GM12878 (cell line): ENCODE data around the gene CMTM5. TPM values are rescaled to one million over a fixed set of nuclear protein-coding genes. Genes with fewer than 3 reads are reported as not detected.

Experiments
- ATAC-seq: fragments of 200-7000 bp; cut with Tn5 transposase; 3 replicates; pipeline ENCODE4 v1.9.1; 2020; ENCODE audit warnings: mild to moderate bottlenecking, moderate library complexity
- BruUV-seq: library from RNA; stranded (reverse); fragments of 400-500 nt; replicated peaks from 2 replicates; lab custom pipeline; 2021; lab: Mats Ljungman, UMichigan
- CTCF ChIA-PET: fragments of 300-600 bp; sonication (Branson Sonifier 250); formaldehyde crosslinking; extraction: SDS; loops from one replicate; lab custom pipeline; 2021; ENCODE audit warnings: inconsistent platforms; lab: Yijun Ruan, JAX
- POLR2A ChIA-PET: fragments of 350-600 bp; formaldehyde crosslinking; extraction: SDS; loops from one replicate; lab custom pipeline; 2021; ENCODE audit warnings: inconsistent platforms; lab: Charles Lee
- RAD21 ChIA-PET: fragments of 300-600 bp; sonication (Branson Sonifier 250); formaldehyde crosslinking; loops from one replicate; lab custom pipeline; 2023; ENCODE audit warnings: antibody characterized with exemption; ENCODE audit not compliant: unreplicated experiment; lab: Charles Lee
- SMC1A ChIA-PET: fragments of 300-600 bp; sonication (Branson Sonifier 250); formaldehyde crosslinking; loops from one replicate; lab custom pipeline; 2023; ENCODE audit not compliant: unreplicated experiment, uncharacterized antibody; lab: Charles Lee
- DNase-seq: peaks from one replicate; pipeline ENCODE4 v3.0.0-alpha.2; 2011; ENCODE audit warnings: low read depth, low spot score
- FAIRE-seq: peaks from 3 replicates; lab custom pipeline; 2011; peaks lifted over from hg19 to GRCh38; lab: Jason Lieb, UNC
- H2AFZ ChIP-seq: 2 replicates; pipeline ENCODE4 v1.6.0; 2011; ENCODE audit warnings: low read depth, low read length, control low read depth; ENCODE audit not compliant: control insufficient read depth
- H3K27ac ChIP-seq: 2 replicates; pipeline ENCODE4 v1.5.1; 2011; ENCODE audit warnings: control low read depth; ENCODE audit not compliant: control insufficient read depth, insufficient read depth
- H3K27me3 ChIP-seq, 2 experiments: replicated peaks in 1 of 2; 2 replicates each; pipeline versions ENCODE4 v1.6.0 to v1.6.1; 2011; ENCODE audit warnings: low read length in 1 of 2; ENCODE audit not compliant: control insufficient read depth in 2 of 2, insufficient read depth in 2 of 2
- H3K36me3 ChIP-seq, 2 experiments: 2 replicates each; pipeline ENCODE4 v1.5.1; 2011; ENCODE audit warnings: low read length in 1 of 2; ENCODE audit not compliant: control insufficient read depth in 2 of 2, insufficient read depth in 2 of 2
- H3K4me1 ChIP-seq: 2 replicates; pipeline ENCODE4 v1.6.1; 2011; ENCODE audit warnings: mild to moderate bottlenecking, low read length, moderate library complexity, mixed read lengths; ENCODE audit not compliant: control insufficient read depth, insufficient read depth
- H3K4me2 ChIP-seq: 2 replicates; pipeline ENCODE4 v1.6.0; 2011; ENCODE audit warnings: control low read depth; ENCODE audit not compliant: control insufficient read depth, insufficient read depth
- H3K4me3 ChIP-seq: fragments of 200-600 bp; sonication (generic); 2 replicates; pipeline ENCODE4 v1.5.1; 2016
- H3K79me2 ChIP-seq: 2 replicates; pipeline ENCODE4 v1.6.0; 2011; ENCODE audit warnings: low read length; ENCODE audit not compliant: control insufficient read depth, insufficient read depth
- H3K9ac ChIP-seq: 2 replicates; pipeline ENCODE4 v1.8.0; 2011; ENCODE audit warnings: low read length, control low read depth, mixed read lengths; ENCODE audit not compliant: control insufficient read depth, insufficient read depth
- H3K9me3 ChIP-seq: replicated peaks from 3 replicates; pipeline ENCODE4 v1.5.1; 2011; ENCODE audit warnings: mild to moderate bottlenecking, low read length; ENCODE audit not compliant: control insufficient read depth, insufficient read depth
- H4K20me1 ChIP-seq: 2 replicates; pipeline ENCODE4 v1.6.0; 2011; ENCODE audit not compliant: control insufficient read depth, insufficient read depth
- CREM ChIP-seq: IDR thresholded peaks from 2 replicates; pipeline ENCODE4 v1.6.1; 2014; ENCODE audit warnings: antibody characterized with exemption, low read depth
- NFYA ChIP-seq: IDR thresholded peaks from 2 replicates; pipeline ENCODE4 v1.6.1; 2011; ENCODE audit warnings: low read depth, mild to moderate bottlenecking, low read length, improper control_type of control experiment, borderline replicate concordance
- RELA ChIP-seq: fragments of 450-650 bp; IDR thresholded peaks from 2 replicates; pipeline ENCODE4 v1.8.0; 2014; ENCODE audit warnings: borderline replicate concordance; ENCODE audit not compliant: partially characterized antibody
- RUNX3 ChIP-seq: IDR thresholded peaks from 2 replicates; pipeline ENCODE4 v1.6.1; 2012; ENCODE audit warnings: low read length, inconsistent platforms
- SIN3A ChIP-seq: IDR thresholded peaks from 2 replicates; pipeline ENCODE4 v1.6.1; 2012; ENCODE audit warnings: low read depth, low read length, improper control_type of control experiment
- YBX1 ChIP-seq: fragments of 450-650 bp; IDR thresholded peaks from 2 replicates; pipeline ENCODE4 v1.6.1; 2016; ENCODE audit warnings: antibody characterized with exemption
- WGBS: methylation state at CpG from one replicate; pipeline ENCODE4 v1.1.6; 2016; ENCODE audit warnings: low lambda C conversion rate; ENCODE audit not compliant: insufficient replicate concordance, insufficient coverage; ENCODE audit errors: missing lambda C conversion rate; 5-methylcytosine and 5-hydroxymethylcytosine counted together
- in situ Hi-C: fragments of 300-500 bp; cut with MboI; formaldehyde crosslinking; loops from 9 replicates; pipeline ENCODE4 v1.14.3; 2018; ENCODE audit warnings: mixed read lengths
- intact Hi-C: fragments of 100-400 bp; cut with micrococcal nuclease; formaldehyde crosslinking; loops from one replicate; pipeline ENCODE4 v1.14.2; 2022; ENCODE audit not compliant: unreplicated experiment
- polyA plus RNA-seq, 11 experiments: library from polyadenylated mRNA; depleted of rRNA in 4 of 11; unstranded in 6 of 11; stranded (reverse) in 5 of 11; fragments of >200 nt; fragmentation: Nextera tagmentation in 4 of 11; fragmentation: Illumina TruSeq in 1 of 11; extraction: Ambion mirVana in 4 of 11; extraction: Trizol in 1 of 11; gene quantifications; 1 replicate in 1 of 11; 2 replicates in 10 of 11; pipeline versions ENCODE4 v1.2.1 to v1.2.3, GENCODE V29; 2011 to 2016; ENCODE audit warnings: inconsistent platforms in 2 of 11, missing spikeins in 2 of 11, low read depth in 1 of 11
- total RNA-seq, 4 experiments: library from RNA; depleted of rRNA in 3 of 4; stranded (reverse); fragments of >200 nt in 3 of 4; fragmentation: Illumina TruSeq in 1 of 4; extraction: Trizol in 1 of 4; gene quantifications; 2 replicates each; pipeline versions ENCODE4 v1.2.1 to v1.2.3, GENCODE V29; 2013 to 2021
- TF ChIP-seq, protein P1 (sequence below): fragments of 450-650 bp; IDR thresholded peaks from 2 replicates; pipeline ENCODE4 v1.6.1; 2014; ENCODE audit warnings: mild to moderate bottlenecking
- TF ChIP-seq, protein P2 (sequence below): fragments of 450-650 bp; IDR thresholded peaks from 2 replicates; pipeline ENCODE4 v1.6.1; 2018; ENCODE audit warnings: borderline replicate concordance, mild to moderate bottlenecking; ENCODE audit not compliant: partially characterized antibody

CMTM5 gene
- total and polyA plus RNA-seq, 10 of the 15 experiments (the other 5 are each of a cell fraction or from before 2014, with no cell fraction given): not detected

DNA sequence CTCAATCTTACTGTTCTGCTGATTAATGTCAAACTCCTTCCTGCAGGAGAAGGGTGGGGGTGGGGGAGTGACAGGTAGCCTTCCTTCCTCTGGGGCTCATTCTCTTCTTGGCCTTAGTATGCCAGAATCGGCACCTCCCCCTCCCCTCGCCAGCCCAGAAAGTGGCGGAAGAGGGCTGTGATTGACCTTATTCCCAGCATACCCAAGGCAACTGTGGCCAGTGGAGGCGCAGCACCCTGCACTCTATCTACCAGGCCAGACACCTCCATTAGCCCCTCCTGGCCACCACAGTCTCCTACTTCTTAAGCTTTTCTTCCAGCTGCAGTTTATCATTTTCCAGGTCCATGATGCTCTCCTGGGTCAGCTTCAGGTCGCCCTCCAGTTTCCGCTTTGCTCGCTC is 15.8 kb downstream of the CMTM5 start:
- no peaks in the 10 kb centered on the region for H4K20me1 ChIP-seq
- intact Hi-C loops (no loop called here), in situ Hi-C loops (no loop called here)
- no peak for FAIRE-seq
- no peak for ATAC-seq
- no TSS peak for BruUV-seq
- no peaks in the 10 kb centered on the region for H3K79me2 ChIP-seq
- no peaks in the 10 kb centered on the region for H3K36me3 ChIP-seq
- no peak overlapping the region for H3K27ac ChIP-seq
- no peaks in the 10 kb centered on the region for H3K4me1 ChIP-seq
- DNase-seq: no peak
- H2AFZ ChIP-seq: no peak overlapping the region
- ChIA-PET SMC1A (no interaction called here), RAD21 (no interaction called here), CTCF (interaction anchor here (0.7 to 1.7 kb wide), 4 partner anchors 10 to 72 kb away, joined by 3 to 6 read pairs (median 4); no protein-coding TSS in a partner anchor), POLR2A (no interaction called here)
- no peak for TF ChIP-seq NFYA
- no peak for TF ChIP-seq SIN3A
- TF ChIP-seq YBX1: no peak
- TF ChIP-seq, protein P1, sequence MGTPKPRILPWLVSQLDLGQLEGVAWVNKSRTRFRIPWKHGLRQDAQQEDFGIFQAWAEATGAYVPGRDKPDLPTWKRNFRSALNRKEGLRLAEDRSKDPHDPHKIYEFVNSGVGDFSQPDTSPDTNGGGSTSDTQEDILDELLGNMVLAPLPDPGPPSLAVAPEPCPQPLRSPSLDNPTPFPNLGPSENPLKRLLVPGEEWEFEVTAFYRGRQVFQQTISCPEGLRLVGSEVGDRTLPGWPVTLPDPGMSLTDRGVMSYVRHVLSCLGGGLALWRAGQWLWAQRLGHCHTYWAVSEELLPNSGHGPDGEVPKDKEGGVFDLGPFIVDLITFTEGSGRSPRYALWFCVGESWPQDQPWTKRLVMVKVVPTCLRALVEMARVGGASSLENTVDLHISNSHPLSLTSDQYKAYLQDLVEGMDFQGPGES: no peak
- TF ChIP-seq RUNX3: no peak
- TF ChIP-seq CREM: no peak
- no peak for TF ChIP-seq RELA
- WGBS: 46% methylated on average over 7 of the region's 7 CpGs
- no peak overlapping the region for H3K4me3 ChIP-seq
- no peaks in the 10 kb centered on the region; a peak in 2 of 4 replicates for H3K27me3 ChIP-seq
- H3K4me2 ChIP-seq: no peak overlapping the region
- no peak overlapping the region for H3K9ac ChIP-seq
- H3K9me3 ChIP-seq: no peaks in the 10 kb centered on the region

DNA sequence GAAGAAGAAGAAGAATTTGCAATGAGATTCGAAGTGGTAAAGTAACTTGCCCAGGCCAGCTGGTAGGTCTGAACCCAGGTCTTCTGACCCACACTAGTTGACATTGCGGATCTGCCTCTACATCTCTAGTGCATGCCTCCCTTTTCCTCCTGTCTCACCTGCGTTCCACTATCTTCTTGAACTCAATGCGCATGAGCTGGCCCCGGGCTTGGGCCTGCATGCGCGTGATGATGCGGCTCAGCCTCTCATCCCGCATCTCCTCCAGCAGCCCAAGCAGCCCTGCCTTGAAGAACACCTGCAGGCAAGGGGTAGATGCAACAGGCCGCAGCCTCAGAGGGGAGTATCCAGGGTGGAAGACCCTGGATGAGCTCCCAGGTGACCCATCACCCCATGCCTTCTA is 19.3 kb downstream of the CMTM5 start:
- Histone ChIP-seq H3K27me3 (no peaks in the 10 kb centered on the region; a peak in 2 of 4 replicates), H3K4me1 (no peaks in the 10 kb centered on the region), H3K4me2 (no peak overlapping the region), H3K27ac (no peak overlapping the region), H3K9me3 (no peaks in the 10 kb centered on the region), H4K20me1 (no peaks in the 10 kb centered on the region), H2AFZ (no peak overlapping the region), H3K9ac (no peak overlapping the region), H3K36me3 (no peaks in the 10 kb centered on the region), H3K79me2 (no peaks in the 10 kb centered on the region), H3K4me3 (no peak overlapping the region)
- intact Hi-C loops (no loop called here), in situ Hi-C loops (no loop called here)
- no TSS peak for BruUV-seq
- no peak for FAIRE-seq
- CTCF ChIA-PET: no interaction called here
- 62% methylated on average over 10 of the region's 10 CpGs for WGBS
- RAD21 ChIA-PET: no interaction called here
- no peak for DNase-seq
- ATAC-seq: no peak
- TF ChIP-seq, protein P2, sequence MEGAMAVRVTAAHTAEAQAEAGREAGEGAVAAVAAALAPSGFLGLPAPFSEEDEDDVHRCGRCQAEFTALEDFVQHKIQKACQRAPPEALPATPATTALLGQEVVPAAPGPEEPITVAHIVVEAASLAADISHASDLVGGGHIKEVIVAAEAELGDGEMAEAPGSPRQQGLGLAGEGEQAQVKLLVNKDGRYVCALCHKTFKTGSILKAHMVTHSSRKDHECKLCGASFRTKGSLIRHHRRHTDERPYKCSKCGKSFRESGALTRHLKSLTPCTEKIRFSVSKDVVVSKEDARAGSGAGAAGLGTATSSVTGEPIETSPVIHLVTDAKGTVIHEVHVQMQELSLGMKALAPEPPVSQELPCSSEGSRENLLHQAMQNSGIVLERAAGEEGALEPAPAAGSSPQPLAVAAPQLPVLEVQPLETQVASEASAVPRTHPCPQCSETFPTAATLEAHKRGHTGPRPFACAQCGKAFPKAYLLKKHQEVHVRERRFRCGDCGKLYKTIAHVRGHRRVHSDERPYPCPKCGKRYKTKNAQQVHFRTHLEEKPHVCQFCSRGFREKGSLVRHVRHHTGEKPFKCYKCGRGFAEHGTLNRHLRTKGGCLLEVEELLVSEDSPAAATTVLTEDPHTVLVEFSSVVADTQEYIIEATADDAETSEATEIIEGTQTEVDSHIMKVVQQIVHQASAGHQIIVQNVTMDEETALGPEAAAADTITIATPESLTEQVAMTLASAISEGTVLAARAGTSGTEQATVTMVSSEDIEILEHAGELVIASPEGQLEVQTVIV: no peak
- POLR2A ChIA-PET: no interaction called here
- SMC1A ChIA-PET: no interaction called here
